Measurements from ENCODE around the gene ZFP36.

ZFP36 gene

DNA sequence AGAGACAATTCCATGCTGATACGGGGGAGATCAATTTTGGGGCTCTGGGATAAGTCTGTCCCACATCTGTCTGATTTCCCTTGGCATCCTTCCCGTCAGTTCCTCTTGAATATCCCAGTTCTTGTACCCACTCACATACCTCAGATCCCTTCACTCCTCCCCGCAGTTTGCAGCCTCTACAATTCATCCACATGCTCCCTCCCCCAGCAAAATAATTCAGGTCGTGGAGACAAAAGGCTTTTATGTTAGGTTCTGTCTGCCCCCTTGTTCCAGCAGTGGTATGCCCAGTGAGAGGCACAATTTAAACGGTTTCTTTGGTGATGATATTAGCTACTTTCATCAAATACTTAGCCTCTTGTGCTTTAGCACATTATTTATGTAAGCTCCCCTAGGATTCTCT is 19.5 kb downstream of the ZFP36 start:
- Histone ChIP-seq H3K4me2 (no peak overlapping the region), H3K9ac (0 out of 22 replicates have a peak overlapping the region, but pooled peaks of 1 of the 11 experiments have one; percentile 9), H3K4me1 (peaks cover 8 to 25% (median 17%) of the 10 kb centered on the region in 10 experiments; a peak in 19 of 20 replicates), H3K36me3 (peaks cover 47 to 55% (median 49%) of the 10 kb centered on the region in 11 experiments), H3K9me3 (replicated peaks in 1 of 11) (no peaks in the 10 kb centered on the region), H3K27ac (no peak overlapping the region), H3K4me3 (no peak overlapping the region), H4K20me1 (peaks cover 4 to 99% (median 72%) of the 10 kb centered on the region in 11 experiments; a peak in 20 of 22 replicates), H3K27me3 (no peaks in the 10 kb centered on the region)
- TF ChIP-seq Cebpa-rat (IDR thresholded peaks at IDR 0.05) = no peak

DNA sequence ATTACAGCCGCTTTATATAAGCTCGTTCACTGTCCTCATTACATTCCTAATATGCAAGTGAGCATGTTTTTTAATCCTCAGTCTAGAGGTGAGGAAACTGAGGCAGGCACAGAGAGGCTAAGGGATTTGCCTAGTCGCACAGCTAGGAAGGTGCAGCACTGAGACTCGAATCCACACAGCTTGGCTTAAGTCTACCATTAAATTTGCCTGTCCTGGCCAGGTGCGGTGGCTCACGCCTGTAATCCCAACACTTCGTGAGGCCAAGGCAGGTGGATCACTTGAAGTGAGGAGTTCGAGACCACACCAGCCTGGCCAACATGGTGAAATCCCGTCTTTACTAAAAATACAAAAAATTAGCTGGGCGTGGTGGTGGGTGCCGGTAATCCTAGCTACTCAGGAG is 21.1 kb downstream of the ZFP36 start:
- Histone ChIP-seq H3K27ac (no peak overlapping the region), H4K20me1 (peaks cover 13 to 100% (median 79%) of the 10 kb centered on the region in 11 experiments; a peak in 21 of 22 replicates), H3K9ac (no peak overlapping the region), H3K9me3 (replicated peaks in 1 of 11) (no peaks in the 10 kb centered on the region), H3K36me3 (peaks cover 42 to 54% (median 47%) of the 10 kb centered on the region in 11 experiments), H3K4me3 (no peak overlapping the region), H3K4me1 (peaks cover 8 to 40% (median 28%) of the 10 kb centered on the region in 10 experiments; a peak in 19 of 20 replicates), H3K4me2 (no peak overlapping the region), H3K27me3 (no peaks in the 10 kb centered on the region)
- no peak for TF ChIP-seq Cebpa-rat (IDR thresholded peaks at IDR 0.05)

DNA sequence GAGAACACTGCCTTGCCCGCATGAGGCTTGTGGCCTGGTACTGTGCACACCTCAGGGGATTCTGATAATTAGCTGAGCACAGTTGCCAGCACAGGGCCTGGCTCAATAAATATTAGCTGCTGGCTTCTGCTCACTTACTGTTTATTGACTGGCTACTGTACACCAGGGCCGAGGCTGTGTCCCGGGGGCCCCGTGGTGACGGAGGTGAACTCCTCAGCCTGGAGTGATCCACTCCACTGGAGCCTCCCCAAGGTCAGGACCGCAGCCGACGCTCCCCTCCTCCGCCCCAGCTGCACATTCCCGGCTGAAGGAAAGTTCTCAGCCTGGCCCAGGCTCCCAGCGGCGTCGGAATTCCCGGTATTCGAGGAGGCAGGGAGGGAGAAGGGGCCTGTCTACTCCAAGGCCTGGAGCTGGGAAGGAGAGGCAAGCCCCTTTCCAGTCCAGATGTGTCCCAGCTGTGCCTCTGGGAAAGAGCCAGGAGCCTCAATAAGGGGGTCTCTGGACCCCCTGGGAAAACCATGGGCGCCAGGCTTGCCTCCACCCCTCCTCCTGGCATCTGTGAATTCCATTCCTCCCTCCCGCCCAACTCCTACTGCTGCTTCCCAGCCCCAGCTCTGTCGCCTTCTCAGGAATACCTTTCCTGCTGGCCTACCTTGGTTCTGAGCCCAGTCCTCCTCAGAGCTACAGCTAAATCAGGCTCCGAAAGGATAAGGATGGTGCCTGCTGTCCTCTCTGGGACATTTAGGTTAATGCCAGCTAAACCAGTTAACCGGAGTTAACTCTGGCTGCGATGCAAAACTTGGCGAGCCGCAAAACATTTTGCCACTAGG is 21.9 kb downstream of the ZFP36 start:
- Histone ChIP-seq H3K4me2 (peak overlapping the region in 1 of 11 experiments; percentile 9; a peak in 1 of 22 replicates), H3K9ac (peak overlapping the region in 10 of 11 experiments; percentile 14 to 48 (median 31); a peak in 10 of 22 replicates), H3K27me3 (no peaks in the 10 kb centered on the region), H4K20me1 (peaks cover 17 to 100% (median 79%) of the 10 kb centered on the region in 11 experiments; a peak in 21 of 22 replicates), H3K9me3 (replicated peaks in 1 of 11) (no peaks in the 10 kb centered on the region), H3K4me1 (peaks cover 11 to 48% (median 36%) of the 10 kb centered on the region in 10 experiments), H3K4me3 (no peak overlapping the region), H3K36me3 (peaks cover 42 to 54% (median 47%) of the 10 kb centered on the region in 11 experiments), H3K27ac (peak overlapping the region in 6 of 11 experiments; percentile 11 to 35 (median 25); a peak in 5 of 22 replicates)
- TF ChIP-seq Cebpa-rat (IDR thresholded peaks at IDR 0.05) = no peak

DNA sequence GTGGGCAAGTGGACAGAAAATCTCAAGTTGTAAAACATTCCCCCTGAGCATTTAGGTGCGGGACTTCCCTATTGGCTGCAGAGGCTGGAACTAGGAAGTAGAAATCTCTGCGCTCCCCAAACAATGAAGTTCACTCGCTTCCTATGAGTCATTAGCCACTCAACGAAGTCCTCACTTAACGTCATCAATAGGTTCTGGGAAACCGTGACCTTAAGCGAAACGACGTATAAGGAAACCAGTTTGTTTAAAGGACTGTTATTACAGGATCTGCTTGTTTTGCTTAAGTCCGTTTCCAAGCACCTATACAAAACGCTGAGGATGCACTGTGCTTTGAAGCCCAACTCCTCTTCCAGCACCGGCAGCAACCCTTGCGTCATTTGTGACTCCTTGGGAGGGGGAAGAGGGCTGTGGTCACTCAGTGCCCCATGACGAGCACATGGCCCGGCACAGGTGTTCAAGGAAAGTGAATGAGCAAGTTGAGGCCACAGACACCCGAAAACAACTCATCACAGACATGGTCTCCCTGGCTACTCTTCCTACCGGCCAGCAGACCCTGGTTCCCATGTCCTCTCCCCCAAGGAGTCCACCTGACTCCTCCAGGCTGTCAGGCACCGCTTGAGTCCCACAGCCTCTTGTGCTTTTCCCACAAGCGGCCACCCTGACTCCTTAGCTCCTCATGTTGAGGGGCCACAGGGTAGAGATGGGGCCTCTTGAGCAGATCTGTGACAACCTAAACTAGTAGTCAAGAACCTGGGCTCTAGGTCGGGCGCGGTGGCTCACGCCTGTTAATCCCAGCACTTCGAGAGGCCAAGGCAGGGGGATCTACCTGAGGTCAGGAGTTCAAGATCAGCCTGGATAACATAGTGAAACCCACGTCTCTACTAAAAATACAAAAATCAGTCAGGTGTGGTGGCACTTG is 24.3 kb downstream of the ZFP36 start:
- Histone ChIP-seq H3K4me3 (no peak overlapping the region), H3K9me3 (replicated peaks in 1 of 11) (no peaks in the 10 kb centered on the region), H3K27me3 (no peaks in the 10 kb centered on the region), H3K9ac (peak overlapping the region in 9 of 11 experiments; percentile 4 to 79 (median 46); a peak in 15 of 22 replicates), H3K4me2 (peak overlapping the region in 10 of 11 experiments; percentile 7 to 96 (median 60); a peak in 17 of 22 replicates), H3K4me1 (peaks cover 26 to 64% (median 52%) of the 10 kb centered on the region in 10 experiments), H4K20me1 (peaks cover 26 to 94% (median 71%) of the 10 kb centered on the region in 11 experiments; a peak in 21 of 22 replicates), H3K36me3 (peaks cover 32 to 49% (median 41%) of the 10 kb centered on the region in 11 experiments), H3K27ac (peak overlapping the region; percentile 17 to 90 (median 47); a peak in 19 of 22 replicates)
- peak in 1 of 11 experiments; percentile 16; a peak in 2 of 22 replicates for TF ChIP-seq Cebpa-rat (IDR thresholded peaks at IDR 0.05)

DNA sequence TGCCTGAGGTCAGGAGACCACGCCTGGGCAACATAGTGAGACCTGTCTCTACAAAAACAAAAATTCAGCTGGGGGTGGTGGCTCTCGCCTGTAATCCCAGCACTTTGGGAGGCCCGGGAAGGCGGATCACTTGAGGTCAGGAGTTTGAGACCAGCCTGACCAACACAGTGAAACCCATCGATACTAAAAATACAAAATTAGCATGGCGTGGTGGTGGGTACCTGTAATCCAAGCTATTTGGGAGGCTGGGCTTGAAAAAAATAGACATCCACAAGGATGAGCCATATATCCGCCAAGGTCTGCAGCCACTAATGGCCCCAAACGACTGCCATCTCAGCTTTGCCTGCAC is 26.0 kb downstream of the ZFP36 start:
- Histone ChIP-seq H3K9ac (peak overlapping the region in 5 of 11 experiments; percentile 14 to 99 (median 98); a peak in 10 of 22 replicates), H4K20me1 (peaks cover 26 to 78% (median 62%) of the 10 kb centered on the region in 11 experiments; a peak in 21 of 22 replicates), H3K36me3 (peaks cover 30 to 48% (median 41%) of the 10 kb centered on the region in 11 experiments), H3K4me1 (peaks cover 35 to 70% (median 60%) of the 10 kb centered on the region in 10 experiments), H3K4me3 (peak overlapping the region in 1 of 10 experiments; percentile 96; a peak in 1 of 20 replicates), H3K4me2 (peak overlapping the region in 7 of 11 experiments; percentile 88 to 96 (median 93); a peak in 11 of 22 replicates), H3K27ac (peak overlapping the region in 3 of 11 experiments; percentile 39 to 97 (median 81); a peak in 3 of 22 replicates), H3K9me3 (replicated peaks in 1 of 11) (no peaks in the 10 kb centered on the region), H3K27me3 (no peaks in the 10 kb centered on the region)
- no peak for TF ChIP-seq Cebpa-rat (IDR thresholded peaks at IDR 0.05)

DNA sequence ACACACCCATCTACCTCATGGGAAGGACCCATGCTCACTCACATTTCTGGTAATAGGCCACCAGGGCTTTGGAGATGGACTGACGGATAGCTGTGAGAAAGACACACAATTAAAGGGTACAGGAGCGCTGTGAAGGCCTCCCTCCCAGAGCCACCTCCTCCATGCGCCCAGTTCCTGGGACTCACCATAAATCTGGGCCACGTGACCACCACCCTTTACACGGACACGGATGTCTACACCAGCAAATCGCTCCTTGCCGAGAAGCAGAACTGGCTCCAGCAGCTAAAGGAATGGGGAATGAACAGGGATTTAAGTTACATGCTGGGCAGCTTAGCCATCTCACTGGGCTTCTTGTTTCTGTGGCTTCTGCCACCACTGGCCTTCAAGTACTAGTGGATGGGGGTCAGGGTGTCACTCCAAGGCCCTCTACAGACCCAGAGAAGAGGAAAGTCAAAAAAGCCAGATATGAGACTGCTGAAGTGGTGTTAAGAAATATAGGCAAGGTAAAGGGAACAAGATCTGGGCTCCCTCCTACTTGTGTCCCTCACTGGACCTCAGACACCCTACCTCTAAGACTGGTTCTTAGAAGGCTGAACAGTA is 26.9 kb downstream of the ZFP36 start:
- no peaks in the 10 kb centered on the region for H3K27me3 ChIP-seq
- H3K9ac ChIP-seq = peak overlapping the region; percentile 94 to 99 (median 97); a peak in 21 of 22 replicates
- no peaks in the 10 kb centered on the region for H3K9me3 ChIP-seq (replicated peaks in 1 of 11)
- peak overlapping the region in 9 of 10 experiments; percentile 91 to 99 (median 97); a peak in 16 of 20 replicates for H3K4me3 ChIP-seq
- H4K20me1 ChIP-seq = peaks cover 26 to 69% (median 55%) of the 10 kb centered on the region in 11 experiments; a peak in 21 of 22 replicates
- H3K4me2 ChIP-seq = peak overlapping the region; percentile 82 to 96 (median 92)
- peak overlapping the region in 10 of 11 experiments; percentile 70 to 98 (median 96); a peak in 18 of 22 replicates for H3K27ac ChIP-seq
- peaks cover 30 to 48% (median 41%) of the 10 kb centered on the region in 11 experiments for H3K36me3 ChIP-seq
- no peak for TF ChIP-seq Cebpa-rat (IDR thresholded peaks at IDR 0.05)
- peaks cover 30 to 63% (median 58%) of the 10 kb centered on the region in 10 experiments for H3K4me1 ChIP-seq

DNA sequence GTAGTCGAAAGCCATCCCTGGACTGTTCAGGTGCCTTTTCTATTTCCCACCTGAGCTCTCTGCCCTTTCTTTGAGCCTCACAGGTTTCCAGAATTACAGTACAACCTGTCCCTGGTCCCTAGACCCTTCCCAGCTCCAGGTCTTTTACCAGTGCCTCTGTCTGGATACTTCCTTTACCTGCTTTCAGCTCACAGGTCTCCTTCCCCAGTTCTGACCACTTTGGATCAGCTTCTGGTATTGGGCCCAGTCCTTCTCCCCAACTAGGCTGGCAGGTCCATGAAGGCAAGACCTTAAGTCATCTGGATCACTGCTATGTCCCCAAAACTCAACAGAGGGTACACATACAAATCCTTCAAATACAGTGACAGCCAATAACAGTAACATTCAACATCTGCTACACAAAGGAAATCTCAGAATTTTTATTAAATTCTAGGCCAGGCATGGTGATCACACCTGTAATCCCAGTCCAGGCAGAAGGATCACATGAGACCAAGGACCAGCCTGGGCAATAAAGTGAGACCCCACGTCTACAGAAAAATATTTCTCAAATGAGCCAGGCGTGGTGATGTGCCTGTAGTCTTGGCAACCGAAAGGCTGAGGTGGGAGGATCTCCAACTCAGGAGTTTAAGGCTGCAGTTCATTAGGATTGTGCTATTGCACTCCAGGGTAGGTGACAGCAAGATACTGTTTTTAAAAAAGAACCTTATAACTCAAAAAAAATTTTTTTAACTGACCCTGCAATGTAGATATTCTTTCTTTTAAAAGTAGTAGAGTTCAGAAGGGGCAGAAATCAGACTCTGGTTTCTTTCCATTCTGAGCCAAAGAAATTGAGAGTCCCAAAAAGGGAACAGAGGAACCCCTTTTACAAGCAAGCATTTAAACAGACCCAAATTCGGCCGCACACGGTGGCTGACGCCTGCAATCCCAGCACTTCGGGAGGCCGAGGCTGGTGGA is 27.8 kb downstream of the ZFP36 start:
- H3K27ac ChIP-seq = peak overlapping the region; percentile 70 to 98 (median 95)
- no peak for TF ChIP-seq Cebpa-rat (IDR thresholded peaks at IDR 0.05)
- H3K36me3 ChIP-seq = peaks cover 30 to 48% (median 41%) of the 10 kb centered on the region in 11 experiments
- peak overlapping the region; percentile 89 to 99 (median 96) for H3K4me3 ChIP-seq
- peaks cover 26 to 60% (median 50%) of the 10 kb centered on the region in 11 experiments; a peak in 21 of 22 replicates for H4K20me1 ChIP-seq
- peaks cover 27 to 61% (median 57%) of the 10 kb centered on the region in 10 experiments for H3K4me1 ChIP-seq
- no peaks in the 10 kb centered on the region for H3K9me3 ChIP-seq (replicated peaks in 1 of 11)
- H3K27me3 ChIP-seq = no peaks in the 10 kb centered on the region
- H3K4me2 ChIP-seq = peak overlapping the region; percentile 82 to 96 (median 92)
- peak overlapping the region; percentile 94 to 99 (median 97) for H3K9ac ChIP-seq

All from BLaER1 treated with 17β-estradiol and CSF1 and Interleukin-3, amounts not matched to agents 10 nM and 100 nM (cell line).